ENCODE results near the gene GGN. TPM values are rescaled to one million over a fixed set of nuclear protein-coding genes. Genes with fewer than 3 reads are reported as not detected.
"Not testable (repeated sequence)": the region's sequence is repeated elsewhere in the genome, so short reads cannot be mapped to it uniquely, and the experiment has no call there.

Gene GGN
- total RNA-seq, 1 donor from 2014 or later = 1.8 TPM

DNA sequence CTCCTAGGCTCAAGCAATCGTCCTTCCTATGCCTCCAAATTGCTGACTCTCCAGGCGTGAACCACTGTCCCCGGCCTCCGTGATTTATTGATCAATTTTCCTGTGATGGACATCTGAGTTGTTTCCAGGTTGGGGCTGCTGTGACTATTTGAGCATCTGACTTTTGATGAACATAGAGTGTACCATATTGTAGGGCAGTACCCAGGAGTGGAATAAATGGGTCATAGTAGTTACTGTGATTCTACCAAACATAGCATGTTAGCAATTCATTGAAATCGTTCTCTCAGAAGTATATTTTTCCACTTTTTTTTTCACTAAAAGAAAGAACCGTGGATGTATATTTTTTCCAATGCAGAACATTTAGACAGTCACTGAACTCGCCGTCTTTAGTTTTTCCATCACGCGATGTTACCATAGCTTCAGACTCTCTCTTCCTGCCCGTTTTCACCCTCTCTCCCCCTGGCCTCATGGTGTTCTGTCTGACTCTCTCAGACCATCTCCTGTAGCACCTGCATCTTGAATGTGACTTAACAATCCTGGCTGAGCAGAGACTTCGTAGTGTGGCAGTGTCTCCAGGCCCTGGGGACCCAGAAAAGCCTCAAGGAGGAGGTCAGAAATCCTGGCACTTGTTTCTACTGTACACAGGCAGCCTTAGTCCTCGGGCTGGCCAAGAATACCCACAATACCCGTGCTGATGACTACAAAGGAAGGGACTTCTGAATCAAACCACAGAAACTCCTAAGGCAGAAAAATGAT, 41.4 kb upstream of the GGN start:
- TF ChIP-seq CTCF (conservative IDR thresholded peaks at IDR 0.05; ENCODE audit: low read depth, low read length) = no peak
- H3K4me3 ChIP-seq (ENCODE audit: low read depth, low read length) = no peak overlapping the region
- DNase-seq (ENCODE audit: low read depth) = no peak

DNA sequence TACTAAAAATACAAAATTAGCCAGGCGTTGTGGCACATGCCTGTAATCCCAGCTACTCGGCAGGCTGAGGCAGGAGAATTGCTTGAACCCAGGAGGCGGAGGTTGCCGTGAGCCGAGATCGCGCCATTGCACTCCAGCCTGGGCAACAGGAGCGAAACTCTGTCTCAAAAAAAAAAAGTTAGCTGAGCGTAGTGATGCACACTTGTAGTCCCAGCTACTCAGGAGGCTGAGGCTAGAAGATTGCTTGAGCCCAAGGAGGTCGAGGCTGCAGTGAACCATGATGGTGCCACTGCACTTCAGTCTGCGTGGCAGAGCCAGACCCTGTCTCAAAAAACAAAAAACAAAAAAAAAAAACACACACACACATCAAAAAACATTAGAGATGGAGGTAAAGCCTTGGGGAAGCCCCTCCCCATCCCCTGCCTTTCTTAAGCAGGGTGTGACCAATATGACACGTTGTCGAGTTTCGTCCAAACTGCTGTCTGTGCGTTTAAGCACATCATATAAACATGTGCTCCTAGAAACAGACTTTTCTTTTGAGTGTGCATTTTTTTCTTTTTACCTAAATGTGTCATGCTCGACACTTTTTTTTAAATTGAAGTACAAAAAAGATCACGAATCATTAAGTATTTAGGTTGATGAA, 39.3 kb upstream of the GGN start:
- not testable (repeated sequence) for H3K4me3 ChIP-seq (ENCODE audit: low read depth, low read length); DNase-seq (ENCODE audit: low read depth)

- TF ChIP-seq CTCF (conservative IDR thresholded peaks at IDR 0.05; ENCODE audit: low read depth, low read length) = no peak
- H3K4me3 ChIP-seq (ENCODE audit: low read depth, low read length) = no peak within 1 kb of the TSS
- no peak for DNase-seq (ENCODE audit: low read depth)
These were observed 38.1 kb upstream of the GGN start, which contains the start of gene RASGRP4 for GRCh38 chr19:38425810-38426466. Gene RASGRP4, minus strand, starts transcription at chr19:38426219. Its CDS starts 128 bp downstream, at chr19:38426091.

GRCh38 chr19:38425222-38425809, 37.5 kb upstream of the GGN start:
- no peak overlapping the region for H3K4me3 ChIP-seq (ENCODE audit: low read depth, low read length)
- TF ChIP-seq CTCF (conservative IDR thresholded peaks at IDR 0.05; ENCODE audit: low read depth, low read length) = no peak
- DNase-seq (ENCODE audit: low read depth) = no peak

- H3K4me3 ChIP-seq (ENCODE audit: low read depth, low read length) = no peak overlapping the region
- DNase-seq (ENCODE audit: low read depth) = no peak
- TF ChIP-seq CTCF (conservative IDR thresholded peaks at IDR 0.05; ENCODE audit: low read depth, low read length) = no peak
These were observed 36.4 kb upstream of the GGN start for GRCh38 chr19:38424272-38424671.

DNA sequence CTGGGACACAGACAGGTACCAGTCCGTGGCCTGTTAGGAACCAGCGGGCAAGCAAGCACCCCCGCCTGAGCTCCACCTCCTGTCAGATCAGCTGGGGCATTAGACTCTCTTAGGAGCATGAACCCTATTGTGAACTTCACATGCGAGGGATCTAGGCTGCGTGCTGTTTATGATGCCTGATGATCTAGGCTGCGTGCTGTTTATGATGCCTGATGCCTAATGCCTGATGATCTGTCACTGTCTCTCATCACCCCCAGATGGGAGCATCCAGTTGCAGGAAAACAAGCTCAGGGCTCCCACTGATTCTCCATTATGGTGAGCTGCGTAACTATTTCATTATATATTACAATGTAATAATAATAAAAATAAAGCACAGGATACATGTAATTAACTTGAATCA, 34.6 kb upstream of the GGN start:
- TF ChIP-seq CTCF (conservative IDR thresholded peaks at IDR 0.05; ENCODE audit: low read depth, low read length) = no peak
- no peak overlapping the region for H3K4me3 ChIP-seq (ENCODE audit: low read depth, low read length)
- no peak for DNase-seq (ENCODE audit: low read depth)

DNA sequence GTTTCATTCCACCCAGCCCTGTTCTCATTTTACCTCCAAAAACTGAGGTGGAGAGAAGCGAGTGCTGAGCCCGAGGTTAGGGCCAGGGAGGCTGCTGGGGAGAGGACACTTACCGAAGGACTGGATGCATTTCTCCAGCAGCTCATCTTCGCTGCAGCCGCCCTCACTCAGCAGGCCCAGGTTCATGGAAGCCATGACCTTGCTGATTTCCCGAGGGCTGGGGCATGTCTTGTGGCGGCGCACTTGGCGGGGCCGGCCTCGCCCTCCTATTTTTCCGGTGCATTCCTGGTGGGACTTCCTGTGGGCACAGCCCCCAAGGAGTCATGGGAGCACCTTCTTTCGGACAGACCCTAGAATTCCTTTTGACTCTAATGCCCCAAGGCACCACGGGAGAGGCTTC, 34.0 kb upstream of the GGN start:
- DNase-seq (ENCODE audit: low read depth) = no peak
- no peak overlapping the region for H3K4me3 ChIP-seq (ENCODE audit: low read depth, low read length)
- TF ChIP-seq CTCF (conservative IDR thresholded peaks at IDR 0.05; ENCODE audit: low read depth, low read length) = no peak
